ENCODE data around the gene ACAP1.
"Not testable (repeated sequence)": the region's sequence is repeated elsewhere in the genome, so short reads cannot be mapped to it uniquely, and the experiment has no call there.

ACAP1 gene

GRCh38 chr17:7332111-7332510 lies 4.2 kb upstream of the ACAP1 start:
- no peak for DNase-seq
- no peaks in the 10 kb centered on the region for H3K27me3 Mint-ChIP-seq
- peak overlapping the region; percentile 52 for H3K4me3 Mint-ChIP-seq
- H3K4me1 Mint-ChIP-seq (ENCODE audit: low read depth): peaks cover 68% of the 10 kb centered on the region
- no peaks in the 10 kb centered on the region for H3K9me3 Mint-ChIP-seq
- H3K27ac Mint-ChIP-seq: peak overlapping the region; percentile 80
- peaks cover 24% of the 10 kb centered on the region for H3K36me3 Mint-ChIP-seq (ENCODE audit: low read depth)

- Mint-ChIP-seq H3K4me3 (peak overlapping the region; percentile 52), H3K4me1 (ENCODE audit: low read depth) (peaks cover 69% of the 10 kb centered on the region), H3K36me3 (ENCODE audit: low read depth) (peaks cover 26% of the 10 kb centered on the region), H3K27ac (peak overlapping the region; percentile 80)
- H3K9me3 Mint-ChIP-seq, H3K27me3 Mint-ChIP-seq: not testable (repeated sequence)
- DNase-seq: peak; percentile 51
Observed at GRCh38 chr17:7332600-7333069, 3.7 kb upstream of the ACAP1 start.

- peaks cover 32% of the 10 kb centered on the region for H3K36me3 Mint-ChIP-seq (ENCODE audit: low read depth)
- peak overlapping the region; percentile 94 for H3K27ac Mint-ChIP-seq
- peak overlapping the region; percentile 85 for H3K4me3 Mint-ChIP-seq
- no peaks in the 10 kb centered on the region for H3K27me3 Mint-ChIP-seq
- H3K9me3 Mint-ChIP-seq: no peaks in the 10 kb centered on the region
- DNase-seq: no peak
- H3K4me1 Mint-ChIP-seq (ENCODE audit: low read depth): peaks cover 66% of the 10 kb centered on the region
Observed at GRCh38 chr17:7334938-7335538, 1.3 kb upstream of the ACAP1 start.

- not testable (repeated sequence) for H3K9me3 Mint-ChIP-seq, H3K27me3 Mint-ChIP-seq, DNase-seq
- peak overlapping the region; percentile 85 for H3K4me3 Mint-ChIP-seq
- peaks cover 64% of the 10 kb centered on the region for H3K4me1 Mint-ChIP-seq (ENCODE audit: low read depth)
- H3K36me3 Mint-ChIP-seq (ENCODE audit: low read depth): peaks cover 38% of the 10 kb centered on the region
- H3K27ac Mint-ChIP-seq: peak overlapping the region; percentile 94
Observed at GRCh38 chr17:7335765-7336164, 564 bp upstream of the ACAP1 start.

- peaks cover 54% of the 10 kb centered on the region for H3K4me1 Mint-ChIP-seq (ENCODE audit: low read depth)
- H3K27me3 Mint-ChIP-seq, H3K9me3 Mint-ChIP-seq, DNase-seq: not testable (repeated sequence)
- H3K27ac Mint-ChIP-seq: peak overlapping the region; percentile 94
- peaks cover 55% of the 10 kb centered on the region for H3K36me3 Mint-ChIP-seq (ENCODE audit: low read depth)
- H3K4me3 Mint-ChIP-seq: peak overlapping the region; percentile 85
Observed at GRCh38 chr17:7337600-7337999, 1.3 kb downstream of the ACAP1 start.

- no peaks in the 10 kb centered on the region for H3K9me3 Mint-ChIP-seq
- H3K27me3 Mint-ChIP-seq: no peaks in the 10 kb centered on the region
- no peak overlapping the region for H3K4me3 Mint-ChIP-seq
- no peak for DNase-seq
- H3K27ac Mint-ChIP-seq: peak overlapping the region; percentile 80
- peaks cover 79% of the 10 kb centered on the region for H3K36me3 Mint-ChIP-seq (ENCODE audit: low read depth)
- H3K4me1 Mint-ChIP-seq (ENCODE audit: low read depth): peaks cover 39% of the 10 kb centered on the region
Observed at GRCh38 chr17:7340179-7340578, 3.9 kb downstream of the ACAP1 start.

- no peak for DNase-seq
- Mint-ChIP-seq H3K36me3 (ENCODE audit: low read depth) (peaks cover 92% of the 10 kb centered on the region), H3K4me1 (ENCODE audit: low read depth) (peaks cover 27% of the 10 kb centered on the region), H3K27me3 (no peaks in the 10 kb centered on the region), H3K9me3 (no peaks in the 10 kb centered on the region), H3K27ac (peak overlapping the region; percentile 71), H3K4me3 (no peak overlapping the region)
Observed at GRCh38 chr17:7341842-7342241, 5.5 kb downstream of the ACAP1 start.

- no peaks in the 10 kb centered on the region for H3K27me3 Mint-ChIP-seq
- H3K4me1 Mint-ChIP-seq (ENCODE audit: low read depth): peaks cover 15% of the 10 kb centered on the region
- H3K9me3 Mint-ChIP-seq: no peaks in the 10 kb centered on the region
- no peak overlapping the region for H3K4me3 Mint-ChIP-seq
- peaks cover 94% of the 10 kb centered on the region for H3K36me3 Mint-ChIP-seq (ENCODE audit: low read depth)
- peak; percentile 29 for DNase-seq
- peak overlapping the region; percentile 81 for H3K27ac Mint-ChIP-seq
Observed at GRCh38 chr17:7343250-7343649, 6.9 kb downstream of the ACAP1 start.

GRCh38 chr17:7346761-7347614 lies 10.7 kb downstream of the ACAP1 start:
- Mint-ChIP-seq H3K27me3 (no peaks in the 10 kb centered on the region), H3K36me3 (ENCODE audit: low read depth) (peaks cover 91% of the 10 kb centered on the region), H3K4me3 (no peak overlapping the region), H3K27ac (peak overlapping the region; percentile 37), H3K9me3 (no peaks in the 10 kb centered on the region), H3K4me1 (ENCODE audit: low read depth) (peaks cover 27% of the 10 kb centered on the region)
- DNase-seq: no peak

GRCh38 chr17:7347630-7348477 lies 11.5 kb downstream of the ACAP1 start:
- Mint-ChIP-seq H3K4me3 (no peak overlapping the region), H3K27me3 (no peaks in the 10 kb centered on the region), H3K9me3 (no peaks in the 10 kb centered on the region), H3K36me3 (ENCODE audit: low read depth) (peaks cover 90% of the 10 kb centered on the region), H3K4me1 (ENCODE audit: low read depth) (peaks cover 35% of the 10 kb centered on the region), H3K27ac (peak overlapping the region; percentile 37)
- no peak for DNase-seq

GRCh38 chr17:7348478-7349242 lies 12.3 kb downstream of the ACAP1 start:
- Mint-ChIP-seq H3K4me1 (ENCODE audit: low read depth) (peaks cover 38% of the 10 kb centered on the region), H3K27ac (peak overlapping the region; percentile 68), H3K4me3 (no peak overlapping the region), H3K36me3 (ENCODE audit: low read depth) (peaks cover 82% of the 10 kb centered on the region), H3K9me3 (no peaks in the 10 kb centered on the region), H3K27me3 (no peaks in the 10 kb centered on the region)
- no peak for DNase-seq

- DNase-seq: peak; percentile 85
- H3K4me3 Mint-ChIP-seq: peak within 1 kb of the TSS; percentile 80
- H3K27ac Mint-ChIP-seq: peak within 1 kb of the TSS; percentile 90
- no peaks in the 10 kb centered on the region for H3K9me3 Mint-ChIP-seq
- no peaks in the 10 kb centered on the region for H3K27me3 Mint-ChIP-seq
- H3K4me1 Mint-ChIP-seq (ENCODE audit: low read depth): peaks cover 52% of the 10 kb centered on the region
- peaks cover 49% of the 10 kb centered on the region for H3K36me3 Mint-ChIP-seq (ENCODE audit: low read depth)
Observed at GRCh38 chr17:7351665-7352502, 15.6 kb downstream of the ACAP1 start, which contains the start of gene KCTD11. KCTD11 (plus strand) TSS chr17:7352162.

- Mint-ChIP-seq H3K4me3 (peak overlapping the region; percentile 80), H3K27me3 (no peaks in the 10 kb centered on the region), H3K36me3 (ENCODE audit: low read depth) (peaks cover 43% of the 10 kb centered on the region), H3K4me1 (ENCODE audit: low read depth) (peaks cover 52% of the 10 kb centered on the region), H3K9me3 (no peaks in the 10 kb centered on the region), H3K27ac (peak overlapping the region; percentile 90)
- DNase-seq: no peak
Observed at GRCh38 chr17:7352503-7352889, 16.2 kb downstream of the ACAP1 start.

Data from activated T-cell treated with anti-CD3 and anti-CD28 coated beads, Interleukin-2, amount 50 U/mL, for 24 hours (primary cell).